Chondrocyte (in vitro differentiated cells): ENCODE data around the gene RNF214. TPM values are rescaled to one million over a fixed set of nuclear protein-coding genes. Genes with fewer than 3 reads are reported as not detected.

Source experiments
- DNase-seq: peaks from one replicate; pipeline ENCODE4 v3.0.0; 2021; ENCODE audit warnings: mixed read lengths, low spot score
- H3K27ac Mint-ChIP-seq: one replicate; pipeline ENCODE4 v1.8.0; 2021; ENCODE audit warnings: mild to moderate bottlenecking, moderate library complexity, mixed read lengths; ENCODE audit not compliant: unreplicated experiment
- H3K27me3 Mint-ChIP-seq: 2 replicates; pipeline ENCODE4 v1.8.0; 2021; ENCODE audit warnings: low read depth, mixed read lengths
- H3K36me3 Mint-ChIP-seq: 2 replicates; pipeline ENCODE4 v1.8.0; 2021; ENCODE audit warnings: low read depth, mixed read lengths
- H3K4me1 Mint-ChIP-seq: 2 replicates; pipeline ENCODE4 v1.8.0; 2021; ENCODE audit warnings: low read depth, mild to moderate bottlenecking, mixed read lengths
- H3K4me3 Mint-ChIP-seq: one replicate; pipeline ENCODE4 v1.8.0; 2021; ENCODE audit warnings: mild to moderate bottlenecking, moderate library complexity, mixed read lengths; ENCODE audit not compliant: unreplicated experiment
- H3K9me3 Mint-ChIP-seq: 2 replicates; pipeline ENCODE4 v1.8.0; 2021; ENCODE audit warnings: low read depth, mixed read lengths
- total RNA-seq: library from RNA; stranded (reverse); gene quantifications from 3 replicates; pipeline ENCODE4 v1.2.1, GENCODE V29; 2021
- TF ChIP-seq, protein P1 (sequence below): fragments of 200-600 bp; sonication (generic); IDR thresholded peaks from 2 replicates; pipeline ENCODE4 v1.5.0; 2021; ENCODE audit warnings: antibody characterized with exemption, mild to moderate bottlenecking, moderate library complexity

The RNF214 gene
- total RNA-seq, 1 donor from 2014 or later: 24.7 TPM

DNA sequence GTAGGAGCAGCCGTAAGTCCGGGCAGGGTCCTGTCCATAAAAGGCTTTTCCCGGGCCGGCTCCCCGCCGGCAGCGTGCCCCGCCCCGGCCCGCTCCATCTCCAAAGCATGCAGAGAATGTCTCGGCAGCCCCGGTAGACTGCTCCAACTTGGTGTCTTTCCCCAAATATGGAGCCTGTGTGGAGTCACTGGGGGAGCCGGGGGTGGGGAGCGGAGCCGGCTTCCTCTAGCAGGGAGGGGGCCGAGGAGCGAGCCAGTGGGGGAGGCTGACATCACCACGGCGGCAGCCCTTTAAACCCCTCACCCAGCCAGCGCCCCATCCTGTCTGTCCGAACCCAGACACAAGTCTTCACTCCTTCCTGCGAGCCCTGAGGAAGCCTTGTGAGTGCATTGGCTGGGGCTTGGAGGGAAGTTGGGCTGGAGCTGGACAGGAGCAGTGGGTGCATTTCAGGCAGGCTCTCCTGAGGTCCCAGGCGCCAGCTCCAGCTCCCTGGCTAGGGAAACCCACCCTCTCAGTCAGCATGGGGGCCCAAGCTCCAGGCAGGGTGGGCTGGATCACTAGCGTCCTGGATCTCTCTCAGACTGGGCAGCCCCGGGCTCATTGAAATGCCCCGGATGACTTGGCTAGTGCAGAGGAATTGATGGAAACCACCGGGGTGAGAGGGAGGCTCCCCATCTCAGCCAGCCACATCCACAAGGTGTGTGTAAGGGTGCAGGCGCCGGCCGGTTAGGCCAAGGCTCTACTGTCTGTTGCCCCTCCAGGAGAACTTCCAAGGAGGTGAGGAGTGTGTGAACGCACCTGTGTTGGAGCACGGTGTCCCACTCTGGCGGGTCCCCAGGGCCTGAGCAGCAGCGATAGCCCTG, 33.2 kb upstream of the RNF214 start, which contains the start of gene TAGLN:
TAGLN (plus strand) TSS at position 318 of the 863 bp plus-strand sequence. CDS start 3,644 bp downstream, outside the sequence.
- TF ChIP-seq, protein P1, sequence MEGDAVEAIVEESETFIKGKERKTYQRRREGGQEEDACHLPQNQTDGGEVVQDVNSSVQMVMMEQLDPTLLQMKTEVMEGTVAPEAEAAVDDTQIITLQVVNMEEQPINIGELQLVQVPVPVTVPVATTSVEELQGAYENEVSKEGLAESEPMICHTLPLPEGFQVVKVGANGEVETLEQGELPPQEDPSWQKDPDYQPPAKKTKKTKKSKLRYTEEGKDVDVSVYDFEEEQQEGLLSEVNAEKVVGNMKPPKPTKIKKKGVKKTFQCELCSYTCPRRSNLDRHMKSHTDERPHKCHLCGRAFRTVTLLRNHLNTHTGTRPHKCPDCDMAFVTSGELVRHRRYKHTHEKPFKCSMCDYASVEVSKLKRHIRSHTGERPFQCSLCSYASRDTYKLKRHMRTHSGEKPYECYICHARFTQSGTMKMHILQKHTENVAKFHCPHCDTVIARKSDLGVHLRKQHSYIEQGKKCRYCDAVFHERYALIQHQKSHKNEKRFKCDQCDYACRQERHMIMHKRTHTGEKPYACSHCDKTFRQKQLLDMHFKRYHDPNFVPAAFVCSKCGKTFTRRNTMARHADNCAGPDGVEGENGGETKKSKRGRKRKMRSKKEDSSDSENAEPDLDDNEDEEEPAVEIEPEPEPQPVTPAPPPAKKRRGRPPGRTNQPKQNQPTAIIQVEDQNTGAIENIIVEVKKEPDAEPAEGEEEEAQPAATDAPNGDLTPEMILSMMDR: no peak
- peak within 1 kb of the TSS; percentile 93 for H3K4me3 Mint-ChIP-seq
- peaks cover 38% of the 10 kb centered on the region for H3K36me3 Mint-ChIP-seq
- peak; percentile 98 for DNase-seq
- H3K9me3 Mint-ChIP-seq: no peaks in the 10 kb centered on the region
- H3K27me3 Mint-ChIP-seq: no peaks in the 10 kb centered on the region
- peaks cover 60% of the 10 kb centered on the region for H3K4me1 Mint-ChIP-seq
- peak within 1 kb of the TSS; percentile 95 for H3K27ac Mint-ChIP-seq

DNA sequence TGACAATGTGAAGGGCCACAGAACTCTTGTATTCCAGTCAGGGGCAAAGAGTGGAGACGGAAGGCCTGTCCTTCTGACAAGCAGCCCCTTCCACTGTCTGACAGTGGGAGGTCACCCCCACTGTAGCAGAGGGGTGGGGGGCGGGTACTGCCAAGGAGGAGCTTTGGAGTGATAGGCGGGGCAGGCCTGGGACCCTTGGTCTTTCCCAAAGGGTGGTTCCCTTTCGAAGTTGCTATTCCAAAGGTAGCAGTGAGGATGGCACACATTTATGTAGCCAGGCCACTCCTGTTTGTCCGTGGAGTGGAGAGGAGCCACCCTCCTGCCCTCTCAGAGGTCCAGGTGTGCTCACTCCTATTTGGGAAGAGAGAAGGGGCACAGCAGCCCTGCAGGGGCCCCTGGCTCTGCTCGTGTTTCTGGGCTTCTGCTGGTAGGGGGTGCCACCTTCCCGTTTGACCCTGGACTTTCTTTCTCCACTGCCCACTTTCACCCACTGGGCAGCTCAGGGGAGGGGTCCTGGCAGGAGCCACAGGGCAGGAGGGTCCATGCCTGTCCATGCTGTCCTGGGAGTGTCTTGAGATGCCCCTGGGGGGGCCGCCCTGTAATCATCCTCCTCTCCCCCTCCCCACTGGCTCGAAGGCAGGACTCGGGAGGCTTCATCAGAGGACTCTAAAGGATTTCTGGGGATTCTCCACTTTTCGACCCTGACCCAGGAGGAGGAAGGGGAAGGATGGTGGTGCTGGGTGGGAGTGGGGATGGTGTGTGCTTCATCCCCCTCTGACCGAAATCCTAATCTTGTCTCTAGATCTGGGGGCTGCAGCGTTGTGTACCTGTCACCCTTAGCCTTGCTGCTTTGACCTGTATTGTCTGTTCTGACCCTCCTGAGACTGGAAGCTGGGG, 32.3 kb upstream of the RNF214 start:
- peaks cover 69% of the 10 kb centered on the region for H3K4me1 Mint-ChIP-seq

DNA sequence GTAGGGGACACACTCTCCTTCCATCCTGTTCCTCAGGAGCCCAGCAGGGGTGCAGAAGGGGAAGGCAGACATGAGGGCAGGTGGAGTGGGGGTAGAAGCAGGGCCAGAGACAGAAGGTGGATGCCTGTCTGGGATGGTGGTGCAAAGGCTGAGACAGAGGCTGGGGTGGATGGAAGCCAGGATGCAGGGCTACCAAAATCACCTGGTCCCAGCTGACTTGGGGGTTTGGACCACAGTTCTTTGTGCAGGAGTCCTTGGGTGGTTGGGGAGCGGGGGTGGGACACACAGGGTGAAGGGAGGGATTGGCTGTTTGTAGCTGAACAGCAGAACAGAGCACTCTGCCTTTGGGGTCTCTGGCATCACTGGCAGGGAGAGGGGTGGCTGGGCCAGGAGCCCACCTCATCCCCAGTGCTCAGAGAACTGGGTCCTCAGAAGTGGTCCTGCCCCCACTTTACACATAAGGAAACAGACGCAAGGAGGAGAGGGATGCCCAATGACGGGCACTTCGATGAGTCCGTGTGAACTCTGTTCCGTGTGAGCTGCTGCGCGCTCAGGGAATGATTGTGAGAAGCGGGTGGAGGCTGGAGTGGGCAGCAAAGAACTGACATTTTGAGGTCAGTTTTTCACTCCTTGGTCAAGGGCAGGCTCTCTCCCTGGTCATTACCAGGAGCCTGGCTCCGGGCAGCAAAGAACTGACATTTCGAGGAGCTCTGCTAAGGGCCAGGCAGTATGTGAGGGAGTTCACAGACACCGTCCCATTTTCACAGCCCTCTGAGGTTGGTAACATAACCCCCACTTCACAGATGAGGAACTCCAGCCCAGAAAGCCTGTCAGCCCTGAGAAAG, 31.4 kb upstream of the RNF214 start:
- H3K27ac Mint-ChIP-seq: peak overlapping the region; percentile 95
- no peak for DNase-seq
- peaks cover 74% of the 10 kb centered on the region for H3K4me1 Mint-ChIP-seq
- TF ChIP-seq, protein P1: no peak
- no peaks in the 10 kb centered on the region for H3K9me3 Mint-ChIP-seq
- peaks cover 47% of the 10 kb centered on the region for H3K36me3 Mint-ChIP-seq
- no peaks in the 10 kb centered on the region for H3K27me3 Mint-ChIP-seq
- H3K4me3 Mint-ChIP-seq: peak overlapping the region; percentile 93

More for the DNA sequence above, 32.3 kb upstream of the RNF214 start:
- Mint-ChIP-seq H3K4me3 (peak overlapping the region; percentile 93), H3K27me3 (no peaks in the 10 kb centered on the region), H3K27ac (peak overlapping the region; percentile 95), H3K9me3 (no peaks in the 10 kb centered on the region), H3K36me3 (peaks cover 46% of the 10 kb centered on the region)
- no peak for DNase-seq
- TF ChIP-seq, protein P1: no peak

DNA sequence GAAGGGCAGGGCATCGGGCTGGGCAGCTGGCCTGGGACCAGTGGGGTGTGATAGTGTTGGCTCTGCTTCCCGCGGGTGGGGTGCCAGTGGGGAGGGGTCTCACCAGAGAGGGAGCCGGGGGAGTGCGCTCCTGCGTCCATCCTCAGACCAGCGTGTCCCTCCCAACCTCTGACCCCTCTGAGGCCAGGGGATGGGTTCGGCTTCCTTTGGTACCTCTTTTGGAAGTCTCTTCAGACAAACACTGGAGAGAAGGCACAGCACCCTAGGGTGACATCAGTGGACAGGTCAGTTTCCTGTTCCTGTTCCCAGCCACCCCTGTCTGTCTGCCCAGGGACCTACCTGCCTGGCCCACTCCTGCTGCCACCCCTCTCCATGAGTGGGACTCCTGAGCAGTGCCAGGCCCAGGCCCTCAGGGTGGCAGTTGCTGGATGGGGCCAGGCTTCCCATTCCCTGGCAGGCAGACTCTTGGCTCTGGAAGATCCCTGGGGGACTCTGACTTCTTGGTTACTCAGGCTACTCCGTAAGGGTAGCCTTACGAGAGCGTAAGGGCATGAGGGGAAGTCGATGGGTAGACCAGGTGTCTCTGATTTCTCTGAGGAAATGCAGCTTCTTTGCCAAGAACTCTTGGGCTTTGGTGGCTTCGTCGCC, 30.7 kb upstream of the RNF214 start:
- Mint-ChIP-seq H3K4me3 (peak overlapping the region; percentile 93), H3K4me1 (peaks cover 76% of the 10 kb centered on the region), H3K36me3 (peaks cover 49% of the 10 kb centered on the region), H3K9me3 (no peaks in the 10 kb centered on the region), H3K27me3 (no peaks in the 10 kb centered on the region), H3K27ac (peak overlapping the region; percentile 95)
- no peak for DNase-seq
- TF ChIP-seq, protein P1: no peak
